ENCODE data around the gene PRDM16.

GRCh38 chr1:3317456-3317855 lies 248.5 kb downstream of the PRDM16 start:
- TF ChIP-seq, protein P1, sequence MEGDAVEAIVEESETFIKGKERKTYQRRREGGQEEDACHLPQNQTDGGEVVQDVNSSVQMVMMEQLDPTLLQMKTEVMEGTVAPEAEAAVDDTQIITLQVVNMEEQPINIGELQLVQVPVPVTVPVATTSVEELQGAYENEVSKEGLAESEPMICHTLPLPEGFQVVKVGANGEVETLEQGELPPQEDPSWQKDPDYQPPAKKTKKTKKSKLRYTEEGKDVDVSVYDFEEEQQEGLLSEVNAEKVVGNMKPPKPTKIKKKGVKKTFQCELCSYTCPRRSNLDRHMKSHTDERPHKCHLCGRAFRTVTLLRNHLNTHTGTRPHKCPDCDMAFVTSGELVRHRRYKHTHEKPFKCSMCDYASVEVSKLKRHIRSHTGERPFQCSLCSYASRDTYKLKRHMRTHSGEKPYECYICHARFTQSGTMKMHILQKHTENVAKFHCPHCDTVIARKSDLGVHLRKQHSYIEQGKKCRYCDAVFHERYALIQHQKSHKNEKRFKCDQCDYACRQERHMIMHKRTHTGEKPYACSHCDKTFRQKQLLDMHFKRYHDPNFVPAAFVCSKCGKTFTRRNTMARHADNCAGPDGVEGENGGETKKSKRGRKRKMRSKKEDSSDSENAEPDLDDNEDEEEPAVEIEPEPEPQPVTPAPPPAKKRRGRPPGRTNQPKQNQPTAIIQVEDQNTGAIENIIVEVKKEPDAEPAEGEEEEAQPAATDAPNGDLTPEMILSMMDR (conservative IDR thresholded peaks at IDR 0.05; ENCODE audit: low read length), result no peak
- no peak for TF ChIP-seq EZH2phosphoT487 (IDR thresholded peaks at IDR 0.05; ENCODE audit: borderline replicate concordance, low read depth, low read length)
